Activated CD4-positive, alpha-beta memory T cell treated with anti-CD3 and anti-CD28 coated beads for 36 hours (primary cell): Measurements from ENCODE around the gene TESK1. TPM values are rescaled to one million over a fixed set of nuclear protein-coding genes. Genes with fewer than 3 reads are reported as not detected.
"Not testable (repeated sequence)": the region's sequence is repeated elsewhere in the genome, so short reads cannot be mapped to it uniquely, and the experiment has no call there.

Source experiments
- CTCF ChIA-PET: fragments of 350-600 bp; sonication (Branson Sonifier 250); formaldehyde crosslinking; loops from one replicate; lab custom pipeline; 2021; ENCODE audit warnings: antibody characterized with exemption, inconsistent platforms; lab: Charles Lee
- POLR2A ChIA-PET: fragments of 350-600 bp; sonication (Branson Sonifier 250); formaldehyde crosslinking; loops from one replicate; lab custom pipeline; 2021; ENCODE audit warnings: antibody characterized with exemption; lab: Charles Lee
- DNase-seq: peaks from one replicate; pipeline ENCODE4 v3.0.0-alpha.2; 2020
- H3K27ac Mint-ChIP-seq: one replicate; pipeline ENCODE4 v1.8.0; 2021; ENCODE audit warnings: mixed read lengths
- H3K27me3 Mint-ChIP-seq: one replicate; pipeline ENCODE4 v1.8.0; 2021; ENCODE audit warnings: mixed read lengths
- H3K36me3 Mint-ChIP-seq: one replicate; pipeline ENCODE4 v1.8.0; 2021; ENCODE audit warnings: mixed read lengths
- H3K4me1 Mint-ChIP-seq: one replicate; pipeline ENCODE4 v1.8.0; 2021; ENCODE audit warnings: low read depth, mixed read lengths
- H3K4me3 Mint-ChIP-seq: one replicate; pipeline ENCODE4 v1.8.0; 2021; ENCODE audit warnings: mild to moderate bottlenecking, mixed read lengths
- H3K9me3 Mint-ChIP-seq: one replicate; pipeline ENCODE4 v1.8.0; 2021; ENCODE audit warnings: mixed read lengths
- intact Hi-C: fragments of 100-400 bp; cut with micrococcal nuclease; formaldehyde crosslinking; loops from one replicate; pipeline ENCODE4 v1.15.1; 2023
- total RNA-seq, 2 experiments: library from RNA; stranded (reverse); gene quantifications; one replicate each; pipeline ENCODE4 v1.2.3, GENCODE V29; 2021

Gene TESK1
- total RNA-seq, 2 experiments from 2014 or later: 31.0 to 34.7 TPM

- H3K27ac Mint-ChIP-seq, H3K27me3 Mint-ChIP-seq, H3K36me3 Mint-ChIP-seq, H3K9me3 Mint-ChIP-seq, H3K4me3 Mint-ChIP-seq, DNase-seq, POLR2A ChIA-PET: not testable (repeated sequence)
- intact Hi-C loops: loop anchor here (1.0 kb wide), 1 partner anchor 9 kb away; no protein-coding TSS in a partner anchor
- H3K4me1 Mint-ChIP-seq: peaks cover 52% of the 10 kb centered on the region
- CTCF ChIA-PET: interaction anchor here (1.6 kb wide), 1 partner anchor 10 kb away, joined by 3 read pairs; no protein-coding TSS in a partner anchor
Measured at GRCh38 chr9:35636877-35637246, 31.8 kb downstream of the TESK1 start.

DNA sequence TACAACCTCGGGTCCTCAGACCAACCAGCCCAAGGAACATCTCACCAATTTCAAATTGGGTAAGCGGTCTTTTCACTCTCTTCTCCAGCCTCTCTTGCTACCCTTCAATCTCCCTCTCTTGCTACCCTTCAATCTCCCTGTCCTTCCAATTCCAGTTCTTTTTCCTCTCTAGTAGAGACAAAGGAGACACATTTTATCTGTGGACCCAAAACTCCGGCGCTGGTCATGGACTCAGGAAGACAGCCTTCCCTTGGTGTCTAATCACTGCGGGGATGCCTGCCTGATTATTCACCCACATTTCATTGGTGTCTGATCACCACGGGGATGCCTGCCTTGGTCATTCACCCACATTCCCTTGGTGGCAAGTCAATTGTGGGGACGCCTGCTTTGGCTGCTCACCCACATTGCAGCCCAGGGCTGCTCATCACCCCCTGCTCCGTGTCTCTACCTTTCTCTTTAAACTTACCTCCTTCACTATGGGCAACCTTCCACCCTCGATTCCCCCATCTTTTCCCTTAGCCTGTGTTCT is 32.4 kb downstream of the TESK1 start:
- H3K27me3 Mint-ChIP-seq, POLR2A ChIA-PET, H3K4me3 Mint-ChIP-seq, H3K27ac Mint-ChIP-seq, H3K36me3 Mint-ChIP-seq, H3K9me3 Mint-ChIP-seq, DNase-seq: not testable (repeated sequence)
- intact Hi-C loops: loop anchor here (1.0 kb wide), 1 partner anchor 9 kb away; no protein-coding TSS in a partner anchor
- CTCF ChIA-PET: interaction anchor here (0.5 to 3.4 kb wide), 2 partner anchors 26 to 553 kb away, joined by 4 to 18 read pairs; no protein-coding TSS in a partner anchor
- H3K4me1 Mint-ChIP-seq: peaks cover 52% of the 10 kb centered on the region

- DNase-seq, H3K4me3 Mint-ChIP-seq, H3K9me3 Mint-ChIP-seq, H3K27me3 Mint-ChIP-seq, intact Hi-C loops: not testable (repeated sequence)
- Mint-ChIP-seq H3K36me3 (peaks cover 14% of the 10 kb centered on the region), H3K4me1 (peaks cover 56% of the 10 kb centered on the region), H3K27ac (peak overlapping the region; percentile 82)
- POLR2A ChIA-PET: interaction anchor here (1.1 kb wide), 1 partner anchor 19 kb away, joined by 3 read pairs; the partner anchor contains the start of genes CCDC107 and RMRP
- CTCF ChIA-PET: interaction anchor here (0.6 to 3.4 kb wide), 5 partner anchors 8 to 118 kb away, joined by 3 to 18 read pairs (median 3); no protein-coding TSS in a partner anchor
Measured at GRCh38 chr9:35638751-35639150, 33.7 kb downstream of the TESK1 start.

DNA sequence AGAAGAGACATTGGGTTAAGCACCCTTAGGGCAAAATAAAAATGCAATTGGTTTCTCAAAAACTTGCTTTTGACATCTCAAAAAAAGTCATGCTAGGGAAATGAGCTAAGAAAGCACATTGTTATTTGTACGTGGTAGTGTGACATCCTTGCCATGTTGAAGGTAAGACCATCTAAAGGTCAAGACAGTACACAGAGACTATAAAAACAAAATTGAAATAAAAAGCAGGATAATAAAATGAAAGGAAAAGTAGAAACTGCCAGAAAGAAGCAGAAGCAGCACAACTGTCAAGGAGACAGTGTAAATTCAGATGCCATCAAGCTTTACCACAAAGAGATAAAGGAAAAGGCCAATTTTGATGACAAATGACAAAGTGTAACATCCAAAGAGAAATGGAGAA is 34.2 kb downstream of the TESK1 start:
- H3K4me3 Mint-ChIP-seq: peak overlapping the region; percentile 25
- intact Hi-C loops, H3K9me3 Mint-ChIP-seq, DNase-seq, H3K27me3 Mint-ChIP-seq: not testable (repeated sequence)
- peak overlapping the region; percentile 82 for H3K27ac Mint-ChIP-seq
- CTCF ChIA-PET: interaction anchor here (0.7 to 3.4 kb wide), 4 partner anchors 10 to 117 kb away, joined by 3 to 18 read pairs (median 3); no protein-coding TSS in a partner anchor
- POLR2A ChIA-PET: interaction anchor here (1.1 kb wide), 1 partner anchor 19 kb away, joined by 3 read pairs; the partner anchor contains the start of genes CCDC107 and RMRP
- H3K4me1 Mint-ChIP-seq: peaks cover 56% of the 10 kb centered on the region
- peaks cover 14% of the 10 kb centered on the region for H3K36me3 Mint-ChIP-seq

DNA sequence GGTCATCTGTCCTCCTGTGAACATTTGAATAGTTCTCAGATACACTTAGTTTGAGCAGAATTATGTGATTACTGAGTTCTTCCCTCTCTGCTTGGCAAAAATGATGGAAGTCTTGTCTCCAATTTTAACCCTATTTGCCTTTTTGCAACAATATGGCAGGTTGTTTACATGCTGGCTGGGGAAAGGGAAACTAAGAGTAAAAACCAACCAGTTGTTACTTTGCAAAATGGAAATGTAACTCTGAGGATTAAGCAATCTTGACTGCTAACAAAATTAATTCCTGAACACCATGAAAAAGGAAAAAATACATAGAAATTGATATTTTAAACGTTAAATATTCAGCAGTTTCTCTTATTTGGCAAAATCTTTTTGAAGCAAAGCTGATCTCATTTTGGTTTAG is 34.6 kb downstream of the TESK1 start:
- Mint-ChIP-seq H3K9me3 (no peaks in the 10 kb centered on the region), H3K4me3 (peak overlapping the region; percentile 25), H3K27ac (peak overlapping the region; percentile 82), H3K36me3 (peaks cover 15% of the 10 kb centered on the region), H3K27me3 (no peaks in the 10 kb centered on the region), H3K4me1 (peaks cover 59% of the 10 kb centered on the region)
- DNase-seq: no peak
- CTCF ChIA-PET: interaction anchor here (0.7 to 3.4 kb wide), 6 partner anchors 10 to 117 kb away, joined by 3 to 18 read pairs (median 3); partner anchors contain the start of genes CCDC107 and RMRP
- POLR2A ChIA-PET: interaction anchor here (1.1 kb wide), 1 partner anchor 19 kb away, joined by 3 read pairs; the partner anchor contains the start of genes CCDC107 and RMRP
- intact Hi-C loops: no loop called here

GRCh38 chr9:35640431-35640830 is 35.4 kb downstream of the TESK1 start:
- Mint-ChIP-seq H3K36me3 (peaks cover 16% of the 10 kb centered on the region), H3K4me1 (peaks cover 53% of the 10 kb centered on the region), H3K27ac (peak overlapping the region; percentile 35)
- CTCF ChIA-PET: interaction anchor here (0.8 to 3.4 kb wide), 3 partner anchors 9 to 29 kb away, joined by 3 to 18 read pairs (median 3); partner anchors contain the start of genes CCDC107 and RMRP
- H3K4me3 Mint-ChIP-seq, POLR2A ChIA-PET, intact Hi-C loops, DNase-seq, H3K27me3 Mint-ChIP-seq, H3K9me3 Mint-ChIP-seq: not testable (repeated sequence)

GRCh38 chr9:35641478-35641877 is 36.4 kb downstream of the TESK1 start:
- H3K4me3 Mint-ChIP-seq, POLR2A ChIA-PET, H3K9me3 Mint-ChIP-seq, H3K27ac Mint-ChIP-seq, DNase-seq, intact Hi-C loops, H3K27me3 Mint-ChIP-seq: not testable (repeated sequence)
- Mint-ChIP-seq H3K4me1 (peaks cover 48% of the 10 kb centered on the region), H3K36me3 (peaks cover 16% of the 10 kb centered on the region)
- CTCF ChIA-PET: interaction anchor here (0.6 kb wide), 1 partner anchor 24 kb away, joined by 4 read pairs; no protein-coding TSS in a partner anchor

- peaks cover 16% of the 10 kb centered on the region for H3K36me3 Mint-ChIP-seq
- no peak for DNase-seq
- H3K4me1 Mint-ChIP-seq: peaks cover 44% of the 10 kb centered on the region
- H3K27ac Mint-ChIP-seq: no peak overlapping the region
- ChIA-PET CTCF (interaction anchor here (1.0 kb wide), 1 partner anchor 31 kb away, joined by 3 read pairs; no protein-coding TSS in a partner anchor), POLR2A (no interaction called here)
- no peaks in the 10 kb centered on the region for H3K9me3 Mint-ChIP-seq
- H3K27me3 Mint-ChIP-seq: no peaks in the 10 kb centered on the region
- no peak overlapping the region for H3K4me3 Mint-ChIP-seq
- intact Hi-C loops: no loop called here
Measured at GRCh38 chr9:35643046-35643445, 38.0 kb downstream of the TESK1 start.

DNA sequence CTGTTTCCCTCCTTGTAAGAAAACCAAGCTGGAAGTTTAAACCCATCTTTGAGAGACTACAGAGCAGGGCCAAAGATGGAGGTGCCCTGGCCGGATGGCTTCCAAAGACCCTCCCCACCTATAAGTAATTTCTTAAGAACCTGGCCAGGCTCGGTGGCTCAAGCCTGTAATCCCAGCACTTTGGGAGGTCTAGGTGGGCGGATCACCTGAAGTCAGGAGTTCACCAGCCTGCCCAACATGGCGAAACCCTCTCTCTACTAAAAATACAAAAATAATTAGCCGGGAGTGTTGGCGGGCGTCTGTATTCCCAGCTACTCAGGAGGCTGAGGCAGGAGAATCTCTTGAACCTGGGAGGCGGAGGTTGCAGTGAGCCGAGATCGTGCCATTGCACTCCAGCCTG is 40.7 kb downstream of the TESK1 start:
- intact Hi-C loops: loop anchor here (1.0 to 5.0 kb wide), 6 partner anchors 8 to 533 kb away; partner anchors contain the start of genes ARHGEF39, CREB3 and TLN1
- H3K4me1 Mint-ChIP-seq: peaks cover 43% of the 10 kb centered on the region
- ChIA-PET CTCF (interaction anchor here (0.7 to 6.2 kb wide), 13 partner anchors 11 to 102 kb away, joined by 3 to 82 read pairs (median 12); partner anchors contain the start of genes ARHGEF39, CCDC107, CREB3 and GBA2), POLR2A (interaction anchor here (1.0 to 4.6 kb wide), 6 partner anchors 12 to 110 kb away, joined by 4 to 43 read pairs (median 10); partner anchors contain the start of genes CCDC107, CREB3, RMRP and TLN1)
- peak overlapping the region; percentile 93 for H3K27ac Mint-ChIP-seq
- DNase-seq, H3K27me3 Mint-ChIP-seq, H3K9me3 Mint-ChIP-seq: not testable (repeated sequence)
- peak overlapping the region; percentile 91 for H3K4me3 Mint-ChIP-seq
- peaks cover 21% of the 10 kb centered on the region for H3K36me3 Mint-ChIP-seq

DNA sequence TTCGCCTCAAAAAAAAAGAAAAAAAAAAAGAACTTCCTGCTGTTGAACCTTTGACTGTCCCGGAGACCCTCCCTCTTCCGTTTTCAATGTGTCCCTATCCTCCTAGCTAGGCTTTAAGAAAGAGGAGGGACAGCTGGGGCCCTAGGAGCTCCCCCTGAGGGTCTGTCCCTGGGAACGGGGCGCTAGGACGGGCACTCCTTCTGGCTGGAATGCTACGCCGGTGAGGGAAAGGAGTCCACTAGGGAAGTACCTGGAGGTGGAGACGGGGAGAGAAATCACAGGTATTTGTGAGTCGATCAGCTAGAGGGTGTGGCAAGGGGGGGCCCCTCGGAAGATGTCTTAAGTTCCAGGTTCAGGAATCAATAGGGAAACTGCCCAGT is 41.1 kb downstream of the TESK1 start:
- Mint-ChIP-seq H3K27me3 (no peaks in the 10 kb centered on the region), H3K36me3 (peaks cover 17% of the 10 kb centered on the region), H3K27ac (peak overlapping the region; percentile 93), H3K4me3 (peak overlapping the region; percentile 91), H3K4me1 (peaks cover 43% of the 10 kb centered on the region), H3K9me3 (no peaks in the 10 kb centered on the region)
- CTCF ChIA-PET: interaction anchor here (0.7 to 6.2 kb wide), 15 partner anchors 10 to 102 kb away, joined by 3 to 82 read pairs (median 10); partner anchors contain the start of genes ARHGEF39, CCDC107, CREB3 and GBA2
- POLR2A ChIA-PET: interaction anchor here (0.6 to 4.6 kb wide), 9 partner anchors 12 to 757 kb away, joined by 3 to 43 read pairs (median 4); partner anchors contain the start of genes CCDC107, CREB3, RMRP and TLN1
- DNase-seq: no peak
- intact Hi-C loops: loop anchor here (1.0 to 5.0 kb wide), 6 partner anchors 9 to 534 kb away; partner anchors contain the start of genes ARHGEF39, CREB3 and TLN1

GRCh38 chr9:35646533-35647265 is 41.6 kb downstream of the TESK1 start:
- H3K9me3 Mint-ChIP-seq: no peaks in the 10 kb centered on the region
- intact Hi-C loops: loop anchor here (1.0 to 5.0 kb wide), 6 partner anchors 9 to 534 kb away; partner anchors contain the start of genes ARHGEF39, CREB3 and TLN1
- H3K4me3 Mint-ChIP-seq: peak overlapping the region; percentile 91
- DNase-seq: peak; percentile 95
- CTCF ChIA-PET: interaction anchor here (0.7 to 6.2 kb wide), 22 partner anchors 8 to 152 kb away, joined by 3 to 82 read pairs (median 9); partner anchors contain the start of genes ARHGEF39, CCDC107, CREB3 and GBA2
- H3K27ac Mint-ChIP-seq: peak overlapping the region; percentile 93
- peaks cover 49% of the 10 kb centered on the region for H3K4me1 Mint-ChIP-seq
- H3K36me3 Mint-ChIP-seq: peaks cover 17% of the 10 kb centered on the region
- POLR2A ChIA-PET: interaction anchor here (0.6 to 4.6 kb wide), 15 partner anchors 9 to 757 kb away, joined by 3 to 43 read pairs (median 4); partner anchors contain the start of genes ARHGEF39, CCDC107, CREB3 and RMRP
- no peaks in the 10 kb centered on the region for H3K27me3 Mint-ChIP-seq
